HG03108 (cell line): ENCODE measurements around the gene FZR1.

Experiments
- ATAC-seq: cut with Tn5 transposase; IDR thresholded peaks from one replicate; pipeline ENCODE4 v1.9.1; 2021; ENCODE audit warnings: moderate library complexity; ENCODE audit not compliant: unreplicated experiment

Gene FZR1

GRCh38 chr19:3586707-3587346 is 80.7 kb downstream of the FZR1 start:
- no peak for ATAC-seq
